CD4-positive, alpha-beta T cell treated with Interleukin-1 beta for 1 hour (primary cell): ENCODE data around the gene WDR72.
"Not testable (repeated sequence)": the region's sequence is repeated elsewhere in the genome, so short reads cannot be mapped to it uniquely, and the experiment has no call there.

Experiments
- DNase-seq, 2 donors: peaks; one replicate each; pipeline ENCODE4 v3.0.0-alpha.2; 2020 to 2022

Gene WDR72

DNA sequence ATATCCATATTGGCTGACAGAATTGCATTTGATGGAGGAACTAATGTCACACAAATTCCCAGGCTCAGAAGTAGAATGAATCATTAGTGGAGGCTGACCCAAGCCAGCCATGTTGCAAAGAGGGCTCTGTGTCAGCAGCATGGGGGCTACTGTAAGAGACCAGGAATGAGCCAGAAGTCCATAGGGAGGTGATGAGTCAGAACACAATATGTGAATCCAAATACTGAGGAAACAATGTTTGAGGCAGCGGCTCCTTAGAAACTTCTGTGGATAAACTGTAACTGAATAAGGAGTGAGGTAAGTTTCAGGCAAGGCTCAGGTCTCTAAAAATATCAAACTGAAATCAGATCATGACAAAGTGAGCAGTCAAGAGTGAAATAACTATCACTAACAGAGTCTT lies 170.7 kb downstream of the WDR72 start:
- DNase-seq, result no peak

DNA sequence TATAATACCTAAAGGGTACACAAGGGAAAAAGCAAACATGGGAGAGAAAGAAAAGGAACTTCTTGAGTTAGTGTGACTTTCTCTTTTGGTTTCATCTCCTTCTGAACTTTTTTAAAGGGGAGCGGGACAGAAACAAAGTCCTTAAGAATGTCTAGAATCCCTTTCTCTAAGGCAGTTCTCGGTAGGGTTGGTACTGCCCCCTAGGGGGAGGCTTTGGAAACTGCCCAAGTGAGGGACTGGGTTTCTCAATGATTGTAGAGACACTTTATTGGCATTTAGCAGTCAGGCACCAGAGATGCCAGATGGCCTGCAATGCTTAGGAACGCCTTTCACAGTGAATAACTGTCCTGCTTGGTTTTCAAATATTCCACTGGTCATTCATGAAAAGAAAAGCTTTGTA lies 172.7 kb downstream of the WDR72 start:
- DNase-seq, result no peak

DNA sequence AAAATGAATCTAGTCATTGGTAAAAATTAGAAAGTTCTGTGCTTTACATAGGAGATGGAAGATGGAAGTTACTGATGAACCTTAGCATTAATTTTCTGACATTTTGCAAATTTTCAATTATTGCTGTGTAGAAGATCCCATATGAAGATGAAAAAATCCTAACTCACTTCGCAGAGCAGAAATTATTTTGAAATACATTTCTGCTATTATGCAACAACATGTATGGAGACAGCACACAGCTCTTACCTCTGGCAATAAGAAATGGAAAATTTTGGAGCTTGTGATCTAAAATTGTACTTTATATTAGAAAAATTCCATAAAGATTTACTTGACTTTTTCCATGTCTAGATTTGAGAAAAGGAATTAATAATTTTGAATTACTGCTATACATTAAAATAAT lies 177.9 kb downstream of the WDR72 start:
- no peak for DNase-seq

DNA sequence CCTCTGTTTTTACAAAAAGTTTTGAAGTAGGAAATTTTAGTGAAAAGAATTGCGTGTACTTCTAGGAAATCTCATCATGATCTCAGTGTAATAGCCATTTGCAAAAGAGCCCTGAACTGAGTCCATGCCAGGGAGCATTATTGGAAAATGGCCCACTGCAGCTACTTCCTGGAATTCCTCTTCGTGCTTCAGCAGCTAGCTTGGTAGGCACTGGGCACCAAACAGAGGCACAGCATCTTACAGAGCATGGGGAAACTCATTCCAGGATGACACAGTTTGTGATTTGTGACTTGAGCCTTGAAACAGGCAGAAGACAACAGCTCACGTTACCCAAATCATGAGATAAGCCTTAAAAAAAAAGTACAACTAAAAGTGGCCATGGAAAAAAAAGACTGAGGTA lies 179.1 kb downstream of the WDR72 start:
- DNase-seq, result no peak

DNA sequence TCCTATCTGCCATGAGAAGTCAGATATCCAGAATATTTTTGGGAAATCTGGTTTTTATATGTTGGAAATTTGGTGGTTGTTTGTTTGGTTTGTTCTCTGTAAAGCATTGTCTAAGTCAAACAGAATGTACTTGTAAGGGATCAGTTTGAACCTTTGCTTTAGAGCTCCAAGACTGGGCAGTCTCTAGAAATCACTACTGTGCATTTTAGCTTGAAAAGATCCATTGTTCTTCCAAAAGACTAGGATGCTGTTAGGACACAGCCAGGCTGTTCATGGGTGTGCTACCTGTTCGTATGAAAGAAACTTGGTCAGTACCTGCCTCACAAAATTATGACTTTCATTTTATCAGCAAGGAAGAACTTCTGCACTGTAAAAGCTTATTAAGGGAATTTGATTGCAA lies 182.6 kb downstream of the WDR72 start:
- DNase-seq, result no peak

DNA sequence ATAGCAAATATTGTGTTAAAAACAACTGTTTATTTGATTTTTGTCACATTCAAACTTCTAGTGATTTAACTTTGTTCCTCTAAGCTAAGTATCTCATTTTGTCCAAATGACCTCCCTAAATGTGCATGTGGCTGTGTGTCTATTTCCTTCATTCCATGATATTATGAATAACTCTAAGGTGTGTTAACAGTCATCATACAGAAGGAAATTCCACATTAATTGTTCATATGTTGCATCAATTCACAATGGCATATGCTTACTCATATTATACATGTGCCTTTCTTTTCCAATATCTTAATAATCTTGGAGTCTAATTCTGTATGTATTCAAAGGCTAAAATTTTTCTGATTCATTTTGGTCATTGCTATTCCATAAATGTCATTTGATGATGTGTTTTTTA lies 186.4 kb downstream of the WDR72 start:
- DNase-seq, result no peak

DNA sequence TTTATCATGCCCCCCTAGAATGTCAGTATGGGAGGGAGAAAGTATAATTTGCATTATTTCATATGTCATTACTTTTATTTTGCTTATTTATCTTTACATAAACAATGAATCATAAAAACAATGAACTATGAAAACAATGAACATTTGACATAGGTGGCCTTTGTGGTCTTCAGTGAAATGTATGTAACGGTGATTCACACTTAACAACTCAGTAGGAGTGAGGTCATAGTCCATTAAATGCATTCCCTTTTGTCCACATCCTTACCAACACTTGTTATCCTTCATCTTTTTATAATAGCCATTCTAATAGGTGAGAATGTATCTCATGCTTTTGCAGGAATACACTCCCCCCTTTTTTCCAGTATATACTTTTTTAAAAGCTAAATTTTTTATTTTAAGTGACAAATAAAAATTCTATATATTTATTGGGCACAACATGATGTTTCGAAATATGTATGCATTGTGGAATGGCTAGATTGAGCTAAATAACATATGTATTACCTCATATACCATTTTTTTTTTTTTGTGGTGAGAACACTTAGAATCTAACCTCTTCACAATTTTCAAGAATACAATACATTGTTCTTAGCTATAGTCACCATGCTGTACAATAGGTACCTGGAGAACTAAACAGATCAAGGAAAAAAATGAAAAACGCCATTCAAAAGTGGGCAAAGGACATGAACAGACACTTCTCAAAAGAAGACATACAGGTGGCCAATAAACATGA lies 189.5 kb downstream of the WDR72 start:
- no peak for DNase-seq

DNA sequence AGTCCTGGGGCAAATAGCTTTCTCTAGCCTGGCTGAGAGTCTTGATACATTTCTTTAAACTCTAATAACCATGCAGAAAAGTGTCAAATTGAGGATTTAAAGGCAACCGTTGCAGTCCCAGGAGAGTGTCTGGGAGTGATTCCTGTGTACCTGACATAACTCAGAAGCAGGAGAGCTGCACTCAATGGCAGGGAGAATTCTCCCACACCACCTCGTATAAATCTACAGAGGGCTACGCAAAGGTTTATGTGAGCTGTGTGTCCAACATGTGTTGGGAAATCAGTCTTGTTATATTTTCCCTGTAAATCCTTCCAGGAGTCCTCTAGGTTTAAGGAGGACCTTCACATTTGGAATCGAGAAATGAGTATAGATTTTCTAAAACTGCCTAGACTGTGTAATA lies 192.6 kb downstream of the WDR72 start:
- DNase-seq, result no peak

DNA sequence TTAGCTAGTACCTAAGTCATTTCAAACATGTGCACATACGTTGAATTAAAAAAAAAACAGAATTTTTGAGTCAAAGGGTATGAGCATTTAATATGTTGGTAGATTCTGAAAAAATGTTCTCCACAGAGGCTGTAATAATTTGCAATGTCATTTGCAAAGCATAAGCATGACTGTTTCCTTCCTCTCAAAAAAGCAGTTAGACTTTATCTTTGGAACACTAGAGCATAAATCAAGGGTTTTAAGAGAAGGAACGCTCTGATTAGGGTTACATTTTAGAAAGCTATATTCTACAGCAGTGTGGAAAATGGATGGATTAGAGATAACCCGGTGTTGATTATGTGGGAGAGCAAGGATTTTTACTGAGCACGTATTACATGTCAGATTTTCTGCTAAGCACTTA lies 193.7 kb downstream of the WDR72 start:
- no peak for DNase-seq

DNA sequence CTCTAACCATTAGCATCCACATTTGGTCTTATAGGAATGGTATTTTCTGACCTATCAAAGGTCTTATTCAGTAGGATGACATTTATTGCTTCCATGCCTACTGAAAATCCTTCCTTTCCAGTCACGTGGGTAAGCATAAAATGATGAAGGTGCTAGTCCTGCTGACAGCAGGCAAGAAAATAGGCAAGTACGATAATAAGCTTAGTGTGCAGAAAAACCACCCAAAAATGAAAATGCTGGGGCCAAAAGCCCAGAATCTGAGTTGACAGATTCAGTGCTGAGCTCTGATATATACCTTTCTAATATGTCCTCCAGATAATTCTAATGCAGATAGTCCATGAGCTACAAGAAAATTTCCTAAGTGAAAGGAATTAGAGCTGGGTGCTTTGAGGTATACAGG lies 194.8 kb downstream of the WDR72 start:
- DNase-seq, result no peak

DNA sequence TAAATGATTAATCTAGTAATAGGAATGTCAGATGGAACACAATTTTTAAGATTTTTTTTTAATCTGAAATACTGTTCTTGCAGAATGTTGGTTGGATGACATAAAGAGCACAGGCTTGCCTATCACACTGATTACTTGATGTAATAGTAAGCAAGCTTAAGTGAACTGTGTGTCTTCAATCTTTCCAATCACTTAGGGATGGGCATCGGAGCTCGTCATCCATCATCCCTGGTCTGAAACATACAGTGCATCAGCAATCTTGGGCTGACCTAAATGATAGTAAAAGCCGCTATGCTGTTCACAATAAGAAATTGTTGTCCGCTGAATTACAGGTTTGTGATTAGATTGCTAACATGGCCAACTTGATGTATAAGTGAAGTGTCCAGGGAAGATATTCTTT lies 195.8 kb downstream of the WDR72 start:
- DNase-seq, result no peak

DNA sequence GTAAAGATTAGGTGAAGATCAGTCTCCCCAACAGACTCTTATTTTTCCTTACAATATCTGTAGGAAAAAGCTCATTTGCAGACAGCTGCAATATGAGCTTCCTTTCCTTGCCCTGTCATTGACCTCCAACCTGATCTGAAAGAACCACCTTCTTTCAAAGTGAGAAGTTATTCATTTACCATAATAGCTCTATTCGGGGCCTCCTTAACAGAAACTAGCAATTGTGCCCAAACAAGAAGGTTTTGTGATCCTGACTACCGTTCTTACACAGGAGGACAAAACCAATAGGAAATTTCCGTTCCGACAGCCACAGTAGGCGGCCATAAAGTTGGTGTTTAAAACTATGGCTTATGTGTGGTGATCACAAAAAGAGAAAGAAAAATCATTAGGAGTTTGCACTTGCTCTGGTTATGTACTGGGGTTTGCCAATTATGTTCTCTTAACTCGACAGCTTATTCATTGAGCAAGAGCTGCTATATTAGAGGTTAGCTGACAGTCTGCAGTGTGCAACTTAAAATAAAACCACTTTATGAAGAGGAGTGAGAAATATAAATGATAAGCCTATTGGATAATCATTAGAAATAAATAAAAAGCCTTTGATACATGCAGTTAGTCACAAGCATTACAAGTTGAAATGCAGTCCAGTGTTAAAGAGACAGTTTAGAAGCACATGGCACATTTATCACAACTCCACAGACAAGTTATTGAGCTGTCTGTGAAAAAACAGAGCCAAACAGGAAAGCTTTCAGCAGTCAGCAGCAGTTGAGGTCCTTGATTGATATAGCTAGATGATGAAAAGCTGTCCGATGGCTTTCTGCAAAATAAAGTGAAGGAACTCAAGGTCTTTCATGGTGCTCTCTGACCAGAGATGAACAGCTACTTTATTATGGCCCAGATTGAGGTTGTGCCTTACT lies 199.8 kb downstream of the WDR72 start:
- DNase-seq, result no peak

DNA sequence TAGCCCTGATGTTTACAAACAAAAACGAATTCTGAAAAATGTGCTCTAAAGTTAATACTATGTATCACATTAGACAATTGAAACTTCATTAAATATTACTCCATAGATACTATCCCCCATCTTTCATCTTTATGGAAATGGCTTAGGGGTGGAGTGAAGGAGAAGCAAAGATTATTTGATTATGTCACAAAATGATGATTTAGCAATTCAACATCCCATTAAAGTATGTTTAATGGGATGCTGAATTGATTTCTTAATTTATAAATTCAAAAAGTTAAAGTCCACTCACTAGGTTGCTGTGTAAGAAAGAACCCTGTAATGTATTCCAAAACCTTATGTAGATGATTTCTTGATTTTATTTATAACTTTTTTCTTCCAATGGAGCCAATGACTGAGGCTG lies 201.1 kb downstream of the WDR72 start:
- DNase-seq, result no peak

DNA sequence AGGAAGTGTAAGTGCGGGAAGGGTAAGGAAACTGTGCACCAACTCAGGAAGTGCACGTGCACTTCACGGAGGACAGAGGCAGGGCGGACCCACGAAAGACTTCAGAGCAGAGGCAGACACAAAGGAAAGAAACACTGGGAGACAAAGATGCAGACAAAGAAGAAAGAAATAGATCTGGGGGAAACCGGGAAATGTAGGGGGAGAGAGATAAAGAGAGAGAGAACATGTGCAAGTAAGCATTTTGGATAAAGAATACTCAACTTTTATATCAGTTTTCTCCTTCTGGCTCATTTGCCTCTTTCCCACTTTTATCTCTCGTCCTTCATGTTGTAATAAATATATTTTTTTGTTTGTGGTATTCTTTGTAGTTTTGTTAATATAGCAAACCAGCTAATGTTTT lies 204.2 kb downstream of the WDR72 start:
- no peak for DNase-seq

DNA sequence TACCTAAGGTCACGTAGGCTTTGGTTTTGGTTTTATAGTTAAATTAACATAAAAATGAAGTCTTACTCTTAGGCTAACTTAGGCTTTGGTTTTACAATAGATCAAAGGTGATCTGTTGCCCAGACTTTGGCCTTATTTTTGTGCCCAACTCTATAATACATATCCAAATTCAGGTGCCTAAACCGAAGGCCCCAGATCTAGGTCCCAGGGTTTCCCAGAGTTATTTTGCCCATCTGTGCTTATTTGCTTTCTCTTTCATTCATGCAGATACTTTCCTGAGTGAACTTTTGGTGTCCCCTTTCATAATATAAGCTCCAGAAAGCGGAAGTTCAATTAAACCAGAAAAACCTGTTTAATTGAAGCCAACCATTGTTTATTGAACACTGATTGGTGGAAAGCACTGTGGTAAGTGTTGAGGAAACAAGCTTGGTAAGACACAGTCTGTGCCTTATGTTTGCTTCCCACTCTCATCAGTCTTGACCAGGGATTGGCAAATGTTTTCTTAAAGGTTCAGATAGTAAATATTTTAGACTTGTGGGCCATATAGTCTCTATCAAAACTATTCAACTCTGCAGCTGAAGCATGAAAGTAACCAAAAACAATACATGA lies 209.7 kb downstream of the WDR72 start:
- no peak for DNase-seq

DNA sequence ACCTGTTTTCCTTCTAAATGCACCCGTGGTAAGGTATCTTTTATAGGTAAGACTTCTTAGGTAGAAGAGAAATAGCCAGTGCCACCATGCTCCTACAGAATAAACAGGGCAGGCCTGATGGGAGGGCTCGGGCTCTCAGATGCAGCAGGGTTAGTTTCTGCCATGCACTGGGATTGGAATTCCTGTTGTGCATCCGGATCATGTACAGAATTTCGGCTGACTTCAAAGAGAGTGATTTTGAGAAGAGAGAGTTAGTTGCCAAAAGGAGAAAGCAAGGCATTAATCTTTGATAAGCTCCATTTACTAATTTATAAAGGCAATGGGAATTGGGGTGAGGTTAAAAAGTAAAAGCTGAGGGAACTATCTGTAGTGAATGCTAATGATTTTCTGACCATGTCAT lies 211.2 kb downstream of the WDR72 start:
- DNase-seq, result no peak

DNA sequence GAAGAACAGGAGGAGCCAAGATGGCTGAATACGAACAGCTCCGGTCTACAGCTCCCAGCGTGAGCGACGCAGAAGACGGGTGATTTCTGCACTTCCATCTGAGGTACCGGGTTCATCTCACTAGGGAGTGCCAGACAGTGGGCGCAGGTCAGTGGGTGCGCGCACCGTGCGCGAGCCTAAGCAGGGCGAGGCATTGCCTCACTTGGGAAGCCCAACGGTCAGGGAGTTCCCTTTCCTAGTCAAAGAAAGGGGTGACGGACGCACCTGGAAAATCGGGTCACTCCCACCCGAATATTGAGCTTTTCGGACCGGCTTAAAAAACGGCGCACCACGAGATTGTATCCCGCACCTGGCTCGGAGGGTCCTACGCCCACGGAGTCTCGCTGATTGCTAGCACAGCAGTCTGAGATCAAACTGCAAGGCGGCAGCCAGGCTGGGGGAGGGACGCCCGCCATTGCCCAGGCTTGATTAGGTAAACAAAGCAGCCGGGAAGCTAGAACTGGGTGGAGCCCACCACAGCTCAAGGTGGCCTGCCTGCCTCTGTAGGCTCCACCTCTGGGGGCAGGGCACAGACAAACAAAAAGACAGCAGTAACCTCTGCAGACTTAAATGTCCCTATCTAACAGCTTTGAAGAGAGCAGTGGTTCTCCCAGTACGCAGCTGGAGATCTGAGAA lies 218.7 kb downstream of the WDR72 start:
- DNase-seq, result not testable (repeated sequence)

DNA sequence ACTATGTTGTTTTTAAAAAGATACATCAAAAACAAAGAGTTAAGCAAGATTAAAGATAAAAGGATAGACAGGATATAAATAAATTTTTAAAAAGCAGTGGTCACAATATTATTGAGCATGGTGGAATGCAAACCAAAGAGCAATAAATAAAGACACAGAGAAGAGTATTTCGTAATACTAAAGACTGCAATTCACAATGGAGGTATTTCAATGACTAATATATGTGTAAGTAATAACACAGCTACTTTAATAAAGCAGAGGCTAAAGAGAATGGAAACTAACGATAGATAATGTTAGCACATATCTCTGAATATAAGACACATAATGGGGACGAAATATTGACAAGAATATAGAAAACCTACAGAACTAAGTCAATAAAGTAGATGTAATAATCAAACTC lies 219.6 kb downstream of the WDR72 start:
- DNase-seq, result no peak

DNA sequence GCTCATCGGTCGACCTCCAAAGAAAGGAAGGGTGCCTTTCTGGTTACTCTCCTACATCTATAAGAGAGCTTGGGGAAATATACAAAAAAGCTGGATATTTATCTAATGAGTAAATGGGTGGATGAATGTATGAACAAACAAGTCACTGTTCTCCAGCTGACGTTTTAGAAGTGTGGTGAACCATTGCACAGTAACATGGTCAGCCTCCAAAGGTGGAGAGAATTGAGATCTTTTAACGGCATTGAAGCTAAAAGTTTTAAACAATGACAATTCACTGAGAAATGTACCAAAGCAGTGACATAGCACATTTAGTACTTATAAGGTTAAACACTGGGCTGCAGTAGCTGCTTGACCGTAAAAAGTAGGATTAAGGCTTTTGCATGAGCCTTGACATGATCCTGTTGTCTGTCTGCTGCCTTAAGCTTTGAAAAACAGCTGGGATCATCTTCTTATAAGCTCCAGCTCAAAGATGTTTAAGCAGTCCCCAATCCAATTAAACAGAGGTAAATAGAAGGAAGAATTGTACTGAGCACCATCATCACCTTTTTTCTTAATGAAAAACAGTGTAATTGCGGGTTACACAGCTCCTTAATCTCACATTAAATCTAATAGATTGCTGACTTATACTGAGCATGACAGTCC lies 222.9 kb downstream of the WDR72 start:
- DNase-seq, result no peak

DNA sequence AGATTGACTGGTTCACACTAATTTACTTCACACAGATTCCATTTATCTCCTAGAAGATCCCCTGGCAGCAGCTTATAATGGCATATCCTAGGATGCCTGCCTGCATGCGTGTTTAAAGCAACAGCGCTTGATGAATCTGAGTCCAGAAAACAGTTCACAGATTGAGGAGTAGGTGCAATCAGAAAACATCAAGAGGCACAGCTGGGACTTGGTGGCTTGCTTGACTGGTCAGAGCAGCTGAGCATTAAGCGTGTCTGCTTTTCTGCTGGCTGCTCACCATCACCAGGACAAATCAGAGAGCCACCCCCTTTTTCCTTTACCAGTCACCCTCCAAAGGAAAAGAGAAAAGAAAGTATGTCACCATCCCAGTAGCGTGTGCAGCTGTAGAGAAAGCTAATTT lies 223.6 kb downstream of the WDR72 start:
- no peak for DNase-seq

DNA sequence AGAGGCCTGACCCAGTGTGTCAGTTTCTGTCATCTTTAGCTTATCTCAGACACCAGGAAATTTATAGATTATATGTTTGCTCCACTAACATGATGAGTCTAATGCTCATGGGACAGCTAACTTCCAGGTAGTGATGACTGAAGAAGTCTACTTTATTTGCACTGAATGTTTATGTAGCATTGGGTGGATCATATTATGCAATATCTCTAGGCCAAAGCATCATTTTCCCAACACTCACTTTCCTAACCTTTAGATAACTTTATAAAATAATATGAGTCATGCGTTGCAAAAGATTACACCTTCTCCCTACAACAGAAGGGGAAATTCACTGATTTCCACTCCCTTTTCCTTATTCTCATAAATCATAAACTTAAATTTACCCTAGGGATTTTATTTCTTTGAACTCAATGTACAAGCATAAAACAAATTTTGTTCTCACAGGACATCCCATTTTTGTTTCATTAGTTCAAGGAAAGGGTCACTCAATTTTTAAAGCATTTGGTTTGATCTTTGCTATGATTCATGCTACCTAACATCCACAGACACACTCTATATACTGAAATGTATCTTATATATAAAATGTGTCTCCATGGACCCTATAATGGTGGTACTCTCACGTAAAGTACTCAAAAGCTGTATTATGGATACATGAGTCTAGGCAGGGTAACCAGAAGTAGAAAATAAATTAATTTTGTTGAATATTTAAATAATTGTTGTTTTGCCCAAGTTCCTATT lies 225.2 kb downstream of the WDR72 start:
- no peak for DNase-seq

DNA sequence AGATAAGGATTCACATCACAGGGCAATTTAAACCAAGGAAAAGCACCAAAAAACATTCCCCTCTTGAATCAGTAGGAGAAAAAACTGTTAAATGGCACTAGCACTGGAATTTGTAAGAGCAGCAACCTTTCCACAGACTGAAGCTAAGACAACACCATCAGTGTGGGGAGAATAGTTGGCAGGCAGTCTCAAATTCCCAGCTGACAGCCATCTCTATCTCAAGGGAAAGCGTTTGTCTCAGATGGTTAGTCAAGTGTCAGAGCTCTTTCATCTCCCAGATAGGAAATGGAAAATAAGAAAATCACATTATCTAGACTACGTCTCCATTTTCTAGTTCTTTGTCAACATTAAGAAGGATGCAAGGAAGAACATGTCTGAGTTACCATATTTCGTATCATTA lies 228.7 kb downstream of the WDR72 start:
- DNase-seq, result no peak
